LNCaP clone FGC (cell line): ENCODE data around the gene LRRC37A3.
A peak's percentile ranks its signal among the peaks of the same experiment; 100 is the strongest.
"Not testable (repeated sequence)": the region's sequence is repeated elsewhere in the genome, so short reads cannot be mapped to it uniquely, and the experiment has no call there.

Source experiments
- DNase-seq: peaks from one replicate; pipeline ENCODE4 v3.0.0-alpha.2; 2011; ENCODE audit warnings: low read depth
- H3K4me3 ChIP-seq: 2 replicates; pipeline ENCODE4 v1.5.1; 2011; ENCODE audit warnings: mild to moderate bottlenecking, low read depth, low read length, control low read depth
- CTCF ChIP-seq: IDR thresholded peaks from 2 replicates; pipeline ENCODE4 v1.5.1; 2012; ENCODE audit warnings: mild to moderate bottlenecking; ENCODE audit not compliant: control insufficient read depth, insufficient read depth; ENCODE audit errors: extremely low read depth

LRRC37A3 gene

GRCh38 chr17:64920419-64921172, 1.3 kb upstream of the LRRC37A3 start:
- no peak for TF ChIP-seq CTCF
- no peak for DNase-seq
- no peak overlapping the region for H3K4me3 ChIP-seq

GRCh38 chr17:64920026-64920418, 744 bp upstream of the LRRC37A3 start:
- H3K4me3 ChIP-seq = peak overlapping the region; percentile 58
- TF ChIP-seq CTCF = no peak
- DNase-seq = no peak

GRCh38 chr17:64918842-64919288, 413 bp downstream of the LRRC37A3 start:
- not testable (repeated sequence) for DNase-seq
- peak overlapping the region; percentile 58 for H3K4me3 ChIP-seq

GRCh38 chr17:64917540-64917939, 1.7 kb downstream of the LRRC37A3 start:
- DNase-seq, H3K4me3 ChIP-seq: not testable (repeated sequence)

- DNase-seq, H3K4me3 ChIP-seq: not testable (repeated sequence)
These were observed 4.0 kb downstream of the LRRC37A3 start for GRCh38 chr17:64915244-64915643.

GRCh38 chr17:64910191-64910514, 9.1 kb downstream of the LRRC37A3 start:
- not testable (repeated sequence) for H3K4me3 ChIP-seq, DNase-seq

GRCh38 chr17:64909511-64910190, 9.6 kb downstream of the LRRC37A3 start:
- not testable (repeated sequence) for DNase-seq, H3K4me3 ChIP-seq

GRCh38 chr17:64904069-64904468, 15.2 kb downstream of the LRRC37A3 start:
- not testable (repeated sequence) for H3K4me3 ChIP-seq, DNase-seq

- H3K4me3 ChIP-seq, DNase-seq: not testable (repeated sequence)
These were observed 22.1 kb downstream of the LRRC37A3 start for GRCh38 chr17:64897136-64897535.

GRCh38 chr17:64874210-64874609, 45.1 kb downstream of the LRRC37A3 start:
- not testable (repeated sequence) for DNase-seq, H3K4me3 ChIP-seq

- DNase-seq, H3K4me3 ChIP-seq: not testable (repeated sequence)
- TF ChIP-seq CTCF = peak; percentile 61
These were observed 71.5 kb downstream of the LRRC37A3 start for GRCh38 chr17:64847504-64848466.

- not testable (repeated sequence) for DNase-seq, H3K4me3 ChIP-seq
These were observed 72.4 kb downstream of the LRRC37A3 start for GRCh38 chr17:64846892-64847291.

- not testable (repeated sequence) for DNase-seq
These were observed 75.4 kb downstream of the LRRC37A3 start for GRCh38 chr17:64843918-64844317.

GRCh38 chr17:64842900-64843299, 76.4 kb downstream of the LRRC37A3 start:
- not testable (repeated sequence) for DNase-seq, H3K4me3 ChIP-seq

More at GRCh38 chr17:64843918-64844317, 75.4 kb downstream of the LRRC37A3 start:
- not testable (repeated sequence) for H3K4me3 ChIP-seq

- not testable (repeated sequence) for DNase-seq, H3K4me3 ChIP-seq
These were observed 78.3 kb downstream of the LRRC37A3 start for GRCh38 chr17:64840960-64841359.
